HT-29 (cell line): ENCODE measurements around the gene HLA-E. TPM values are rescaled to one million over a fixed set of nuclear protein-coding genes. Genes with fewer than 3 reads are reported as not detected.
"Not testable (repeated sequence)": the region's sequence is repeated elsewhere in the genome, so short reads cannot be mapped to it uniquely, and the experiment has no call there.

ENCODE experiments used
- DNase-seq: peaks from one replicate; pipeline ENCODE4 v3.0.0-alpha.2; 2015; ENCODE audit warnings: low spot score
- total RNA-seq: library from RNA; depleted of rRNA; stranded (reverse); fragments of >200 nt; shearing (Covaris generic); gene quantifications from 2 replicates; pipeline ENCODE4 v1.2.3, GENCODE V29; 2014; rRNA removed

The HLA-E gene
- 99.5 and 117 TPM in 2 replicates for total RNA-seq

DNA sequence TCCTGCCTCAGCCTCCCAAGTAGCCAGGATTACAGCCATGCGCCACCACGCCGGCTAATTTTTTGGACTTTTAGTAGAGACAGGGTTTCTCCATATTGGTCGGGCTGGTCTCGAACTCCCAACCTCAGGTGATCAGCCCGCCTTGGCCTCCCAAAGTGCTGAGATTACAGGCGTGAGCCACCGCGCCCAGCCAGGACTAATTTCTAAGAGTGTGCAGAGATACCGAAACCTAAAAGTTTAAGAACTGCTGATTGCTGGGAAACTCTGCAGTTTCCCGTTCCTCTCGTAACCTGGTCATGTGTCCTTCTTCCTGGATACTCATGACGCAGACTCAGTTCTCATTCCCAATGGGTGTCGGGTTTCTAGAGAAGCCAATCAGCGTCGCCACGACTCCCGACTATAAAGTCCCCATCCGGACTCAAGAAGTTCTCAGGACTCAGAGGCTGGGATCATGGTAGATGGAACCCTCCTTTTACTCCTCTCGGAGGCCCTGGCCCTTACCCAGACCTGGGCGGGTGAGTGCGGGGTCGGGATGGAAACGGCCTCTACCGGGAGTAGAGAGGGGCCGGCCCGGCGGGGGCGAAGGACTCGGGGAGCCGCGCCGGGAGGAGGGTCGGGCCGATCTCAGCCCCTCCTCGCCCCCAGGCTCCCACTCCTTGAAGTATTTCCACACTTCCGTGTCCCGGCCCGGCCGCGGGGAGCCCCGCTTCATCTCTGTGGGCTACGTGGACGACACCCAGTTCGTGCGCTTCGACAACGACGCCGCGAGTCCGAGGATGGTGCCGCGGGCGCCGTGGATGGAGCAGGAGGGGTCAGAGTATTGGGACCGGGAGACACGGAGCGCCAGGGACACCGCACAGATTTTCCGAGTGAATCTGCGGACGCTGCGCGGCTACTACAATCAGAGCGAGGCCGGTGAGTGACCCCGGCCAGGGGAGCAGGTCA is at the start of gene HLA-E:
HLA-E (plus strand) TSS at position 429 of the 945 bp plus-strand sequence; CDS start at position 452, 23 bp downstream.
- peak; percentile 99 for DNase-seq

DNA sequence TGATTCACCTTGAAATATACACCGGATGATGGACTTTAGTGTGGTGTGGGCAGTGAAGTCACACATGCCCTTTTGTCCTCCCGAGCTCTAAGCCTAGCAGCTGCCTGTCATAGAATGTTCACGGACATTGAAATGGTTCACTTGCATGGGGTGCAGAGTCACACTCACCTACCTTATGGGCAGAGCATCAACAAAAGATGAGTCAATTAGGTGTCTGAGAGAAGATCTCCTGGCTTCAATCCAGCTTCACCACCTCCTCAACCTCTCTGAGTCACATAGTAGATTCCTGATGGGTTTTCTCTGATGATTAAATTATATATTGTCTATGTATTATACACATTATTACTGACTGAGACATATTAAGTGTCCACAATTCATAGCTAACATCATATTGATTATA is 48.1 kb upstream of the HLA-E start:
- DNase-seq, result no peak

DNA sequence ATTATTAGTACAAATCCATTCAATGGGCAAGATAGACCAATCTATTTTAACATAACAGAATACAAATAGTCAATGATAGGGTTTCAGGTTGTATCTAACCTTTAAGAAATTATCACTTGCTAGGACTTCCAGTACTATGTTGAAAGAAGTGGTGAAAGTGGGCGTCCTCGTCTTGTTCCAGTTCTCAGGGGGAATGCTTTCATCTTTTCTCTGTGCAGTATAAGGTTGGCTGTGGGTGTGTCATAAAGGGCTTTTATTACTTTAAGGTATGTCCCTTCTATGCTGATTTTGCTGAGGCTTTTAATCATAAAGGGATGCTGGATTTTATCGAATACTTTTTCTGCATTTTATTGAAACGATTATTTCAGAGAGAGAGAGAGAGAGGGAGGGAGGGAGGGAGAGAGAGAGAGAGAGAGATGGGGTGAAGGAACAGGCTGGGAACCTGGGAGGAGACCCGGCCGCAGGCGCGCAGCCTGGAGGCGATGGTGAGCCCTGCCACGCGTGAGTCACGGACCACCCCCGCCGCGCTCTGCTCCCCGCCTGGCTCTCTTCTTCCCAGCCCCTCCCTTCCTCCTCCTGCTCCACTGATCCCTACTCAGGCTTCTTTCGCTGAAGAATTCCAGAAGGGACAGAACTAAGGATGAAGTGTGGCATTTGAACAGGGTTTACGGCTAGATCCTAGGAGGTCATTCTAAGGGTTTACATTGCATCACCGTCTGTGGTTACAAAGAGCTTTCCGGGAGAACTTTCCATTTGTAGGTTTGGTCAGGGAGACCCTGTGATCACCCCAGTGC is 45.5 kb upstream of the HLA-E start:
- DNase-seq, result no peak

DNA sequence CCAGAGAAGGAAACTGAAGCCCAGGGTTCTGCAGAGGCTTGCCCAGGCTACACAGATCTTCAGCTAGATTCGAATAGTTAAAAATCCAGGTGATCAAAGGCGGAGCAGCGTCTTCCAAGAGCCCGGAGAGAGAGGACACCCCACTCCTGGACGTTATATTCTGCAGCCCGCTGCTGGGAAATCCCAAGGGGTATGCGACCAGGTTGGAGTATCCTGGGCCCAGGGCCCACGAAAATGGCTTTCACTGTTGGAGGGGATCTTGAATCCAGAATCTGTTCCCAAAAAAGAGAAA is 44.9 kb upstream of the HLA-E start:
- DNase-seq, result no peak

DNA sequence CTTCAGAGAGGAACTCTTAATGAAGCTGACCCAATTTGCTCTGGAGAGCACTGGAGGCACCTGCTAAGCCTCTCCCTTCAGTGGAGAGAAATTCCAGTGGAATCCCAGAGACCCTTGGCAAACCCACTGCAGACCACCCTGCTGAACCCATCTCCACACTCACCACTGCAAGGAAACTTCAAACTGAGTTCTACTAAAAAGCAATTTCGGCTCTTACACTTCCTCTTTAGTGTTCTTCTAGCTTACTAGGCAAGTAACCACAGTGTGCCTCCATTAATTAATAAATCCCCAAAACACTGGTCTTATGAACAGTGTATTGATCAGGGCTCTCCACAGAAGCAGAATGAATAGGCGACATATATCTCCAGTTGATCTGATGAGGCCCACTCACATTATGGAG is 43.0 kb upstream of the HLA-E start:
- no peak for DNase-seq

DNA sequence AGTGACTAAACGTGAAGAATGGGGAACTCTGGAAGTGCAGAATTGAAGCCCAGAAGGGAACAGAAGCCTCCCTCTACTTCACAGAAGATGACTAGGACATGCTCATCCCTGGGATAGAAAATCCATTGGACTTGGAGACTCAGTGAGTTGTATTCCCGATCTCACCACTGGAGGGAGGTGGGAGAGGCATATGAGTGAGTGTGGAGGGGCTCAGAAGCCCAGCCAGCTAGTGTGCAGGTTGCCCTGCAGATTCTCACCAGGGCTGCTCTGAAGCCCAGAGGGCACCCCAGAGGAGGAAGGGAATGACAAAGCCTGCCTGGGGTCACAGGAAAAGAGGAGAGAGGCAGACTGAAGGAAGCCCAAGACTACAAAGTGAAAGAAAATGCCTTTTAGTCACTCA is 42.1 kb upstream of the HLA-E start:
- peak; percentile 44 for DNase-seq

DNA sequence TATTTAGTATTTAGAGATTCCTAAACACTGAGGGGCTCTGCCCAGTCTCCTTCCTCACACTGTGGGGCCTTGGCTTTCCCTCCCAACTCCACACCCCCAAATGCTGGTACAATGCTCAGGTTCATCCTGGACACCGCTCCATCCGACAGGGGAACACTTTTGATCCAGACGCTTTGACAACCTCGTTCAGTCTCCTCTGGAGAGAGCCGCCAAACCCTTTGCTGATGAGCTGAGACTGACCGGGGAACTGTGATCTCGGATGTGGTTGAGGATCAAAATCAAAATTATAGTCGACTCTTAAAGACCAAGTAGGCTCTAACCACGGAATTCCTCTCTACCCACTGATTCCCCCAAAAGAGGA is 38.8 kb upstream of the HLA-E start:
- no peak for DNase-seq

DNA sequence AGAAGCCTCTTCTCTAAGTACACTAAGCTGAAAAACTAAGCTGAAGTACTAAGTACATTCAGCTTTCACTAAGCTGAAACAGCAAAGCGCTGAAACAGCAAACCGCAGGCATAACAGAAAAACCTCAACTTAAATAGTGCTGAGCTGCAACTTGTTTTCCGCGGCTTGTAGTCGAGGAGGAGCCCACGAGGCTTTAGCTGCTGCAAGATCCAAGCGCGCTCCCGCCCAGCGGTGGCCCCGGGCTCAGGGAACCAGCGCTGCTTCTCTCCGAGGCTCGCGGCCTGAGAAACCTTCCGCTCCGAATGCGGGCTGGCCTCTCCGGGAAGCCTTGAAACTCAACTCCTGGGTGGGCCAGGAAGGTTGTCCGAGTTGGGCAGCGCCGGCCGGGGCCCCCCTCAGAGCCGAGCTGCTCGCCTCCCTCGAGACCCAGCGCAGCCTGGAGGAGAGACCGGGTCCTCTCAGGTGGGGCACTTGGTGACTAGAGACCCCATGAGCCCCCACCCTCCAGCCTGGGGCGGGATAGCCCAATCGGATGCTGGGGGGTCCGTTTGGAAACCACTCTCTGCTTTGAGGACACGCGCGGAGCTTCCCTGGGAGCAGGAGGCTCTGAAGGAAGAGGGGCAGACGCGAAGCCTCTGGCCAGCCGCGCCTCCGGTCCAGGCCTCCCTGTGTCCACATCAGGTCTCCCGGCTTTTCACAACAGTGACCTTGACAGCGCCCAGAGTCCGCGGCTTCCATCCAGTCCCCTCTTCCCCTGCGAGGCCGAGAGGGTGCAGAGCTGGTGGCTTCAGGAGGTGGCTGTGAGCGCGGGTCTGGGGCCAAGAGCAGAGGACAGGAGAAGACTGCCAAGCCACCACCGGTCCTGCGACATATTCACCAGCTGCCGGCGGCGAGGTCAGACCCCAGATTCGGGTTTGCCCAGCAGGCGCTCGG is 38.1 kb upstream of the HLA-E start:
- no peak for DNase-seq

DNA sequence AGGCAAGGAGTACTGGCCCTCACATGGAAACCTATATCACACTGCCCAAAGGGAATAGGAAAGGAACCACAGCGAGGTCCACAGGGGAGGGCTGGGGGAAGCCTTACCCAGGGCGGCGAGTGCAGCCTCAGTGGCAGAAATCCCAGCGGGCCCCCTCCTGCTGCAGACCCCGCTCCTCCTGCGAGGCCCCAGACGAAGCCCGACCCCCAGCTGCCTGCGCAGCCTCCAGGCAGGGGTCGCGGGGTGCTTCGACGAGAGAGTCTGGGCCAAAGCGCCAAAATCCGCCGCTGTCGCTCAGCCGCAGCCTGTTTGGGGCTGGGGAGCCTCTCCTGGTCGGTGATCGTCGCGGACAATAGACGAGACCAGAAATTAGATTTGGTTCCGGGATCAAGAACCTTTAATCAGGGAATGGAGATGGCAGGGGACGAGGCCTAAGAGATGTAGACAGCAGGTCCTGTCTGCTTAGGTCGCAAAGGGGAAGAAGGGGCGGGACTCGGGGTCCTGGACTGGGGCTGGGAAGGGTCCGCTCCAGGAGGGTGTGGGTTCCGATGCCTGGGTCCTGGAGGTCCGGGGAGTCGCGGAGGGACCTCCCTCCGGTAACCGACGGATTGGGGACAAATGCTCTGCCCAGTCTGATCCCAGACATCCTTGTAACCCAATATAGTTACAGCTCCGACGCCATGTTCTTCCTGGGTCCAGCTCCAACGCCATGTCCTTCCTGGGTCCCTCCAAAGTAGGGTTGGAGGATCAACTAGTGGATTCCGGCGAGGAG is 36.4 kb upstream of the HLA-E start:
- no peak for DNase-seq

DNA sequence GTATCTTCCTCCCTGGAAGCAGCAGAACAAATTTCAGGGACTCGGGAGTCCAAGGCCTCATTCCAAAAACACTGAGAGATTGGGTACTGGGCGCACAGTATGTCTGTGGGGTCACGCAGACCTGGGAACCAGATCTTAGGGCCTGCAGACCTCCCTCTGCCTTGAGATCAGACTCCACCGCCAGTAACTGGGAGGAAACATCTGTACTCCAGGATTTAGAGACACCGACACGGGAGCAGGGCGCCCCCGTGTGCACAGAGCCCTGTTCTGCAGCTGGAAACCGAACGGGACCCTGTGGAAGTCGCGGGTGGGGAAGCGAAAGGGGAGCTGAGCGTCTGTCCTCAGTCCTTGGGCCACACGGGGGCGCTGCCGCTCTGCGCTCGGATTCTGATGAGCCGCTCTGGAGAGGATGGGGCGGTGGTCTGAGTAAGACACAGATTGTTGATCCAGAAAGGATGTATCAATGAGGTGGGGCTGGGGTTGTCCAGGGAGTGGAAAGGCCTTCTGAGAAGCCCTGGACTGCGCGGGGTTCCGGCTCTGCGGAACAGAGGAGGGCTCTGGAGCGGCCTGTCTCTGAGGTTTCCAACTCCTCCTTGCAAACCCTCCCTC is 35.7 kb upstream of the HLA-E start:
- peak; percentile 91 for DNase-seq

DNA sequence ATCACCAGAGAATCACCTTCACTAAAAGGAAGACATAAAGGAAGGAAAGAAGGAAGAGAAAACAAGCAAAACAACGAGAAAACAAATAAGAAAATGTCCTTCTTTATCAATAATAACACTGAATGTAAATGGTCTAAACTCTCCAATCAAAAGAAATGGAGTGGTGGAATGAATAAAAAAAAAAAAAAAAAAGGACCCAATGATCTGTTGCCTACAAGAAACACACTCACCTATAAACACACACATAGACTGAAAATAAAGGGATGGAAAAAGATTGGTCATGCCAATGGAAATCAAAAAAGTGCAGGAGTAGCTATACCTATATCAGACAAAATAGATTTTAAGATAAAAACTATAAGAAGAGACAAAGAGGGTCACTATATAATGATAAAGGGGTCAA is 30.2 kb upstream of the HLA-E start:
- DNase-seq, result no peak

DNA sequence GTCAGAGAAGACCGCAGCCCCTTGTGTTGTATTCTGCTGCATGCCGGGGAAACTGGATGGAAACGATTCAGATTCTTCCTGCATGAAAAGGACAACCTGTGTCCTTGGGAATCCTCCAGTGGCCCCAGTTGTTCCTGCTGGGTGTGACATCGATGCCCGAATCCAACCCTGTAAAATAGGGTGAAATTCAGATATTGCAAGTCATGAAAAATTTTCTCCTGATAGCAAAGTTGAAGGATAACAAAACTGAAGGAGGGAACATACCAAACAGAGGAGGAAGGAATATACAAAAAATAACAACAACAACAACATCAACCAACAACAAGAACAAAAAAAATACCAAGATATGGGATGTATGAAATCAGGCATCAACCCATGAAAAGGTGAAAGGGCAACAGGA is 28.3 kb upstream of the HLA-E start:
- no peak for DNase-seq

DNA sequence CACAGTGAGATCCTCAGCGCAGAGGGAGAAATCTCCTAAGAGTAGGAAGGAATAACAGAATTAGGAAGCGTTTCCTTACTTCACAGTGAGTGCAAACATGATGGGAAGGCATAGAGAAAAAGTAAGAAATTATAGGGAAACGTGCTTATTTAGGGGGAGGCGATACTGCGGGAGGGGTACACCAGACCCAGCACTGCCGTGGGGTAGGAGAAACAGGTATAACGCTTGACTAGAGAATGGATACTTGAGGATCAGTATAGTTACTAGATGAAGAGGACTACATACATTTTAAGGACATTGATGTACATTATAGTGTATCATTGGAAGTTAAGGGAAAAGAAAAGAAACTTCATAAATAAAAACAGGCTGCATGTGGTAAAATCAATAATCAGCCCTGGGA is 26.8 kb upstream of the HLA-E start:
- no peak for DNase-seq

DNA sequence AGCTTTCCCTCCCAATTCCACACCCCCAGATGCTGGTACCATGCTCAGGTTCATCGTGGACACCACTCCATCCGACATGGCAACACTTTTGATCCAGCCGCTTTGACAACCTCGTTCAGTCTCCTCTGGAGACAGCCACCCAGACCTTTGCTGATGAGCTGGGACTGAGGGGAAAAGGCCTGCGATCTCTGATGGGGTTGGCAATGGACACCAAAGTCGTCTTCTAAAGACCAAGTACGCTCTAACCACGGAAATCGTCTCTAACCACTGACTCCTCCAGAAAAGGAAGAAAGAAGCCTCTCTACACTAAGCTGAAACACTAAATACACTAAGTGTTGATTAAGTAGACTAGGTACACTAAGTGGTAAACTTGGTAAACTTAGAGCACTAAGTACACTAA is 26.1 kb upstream of the HLA-E start:
- DNase-seq, result no peak

DNA sequence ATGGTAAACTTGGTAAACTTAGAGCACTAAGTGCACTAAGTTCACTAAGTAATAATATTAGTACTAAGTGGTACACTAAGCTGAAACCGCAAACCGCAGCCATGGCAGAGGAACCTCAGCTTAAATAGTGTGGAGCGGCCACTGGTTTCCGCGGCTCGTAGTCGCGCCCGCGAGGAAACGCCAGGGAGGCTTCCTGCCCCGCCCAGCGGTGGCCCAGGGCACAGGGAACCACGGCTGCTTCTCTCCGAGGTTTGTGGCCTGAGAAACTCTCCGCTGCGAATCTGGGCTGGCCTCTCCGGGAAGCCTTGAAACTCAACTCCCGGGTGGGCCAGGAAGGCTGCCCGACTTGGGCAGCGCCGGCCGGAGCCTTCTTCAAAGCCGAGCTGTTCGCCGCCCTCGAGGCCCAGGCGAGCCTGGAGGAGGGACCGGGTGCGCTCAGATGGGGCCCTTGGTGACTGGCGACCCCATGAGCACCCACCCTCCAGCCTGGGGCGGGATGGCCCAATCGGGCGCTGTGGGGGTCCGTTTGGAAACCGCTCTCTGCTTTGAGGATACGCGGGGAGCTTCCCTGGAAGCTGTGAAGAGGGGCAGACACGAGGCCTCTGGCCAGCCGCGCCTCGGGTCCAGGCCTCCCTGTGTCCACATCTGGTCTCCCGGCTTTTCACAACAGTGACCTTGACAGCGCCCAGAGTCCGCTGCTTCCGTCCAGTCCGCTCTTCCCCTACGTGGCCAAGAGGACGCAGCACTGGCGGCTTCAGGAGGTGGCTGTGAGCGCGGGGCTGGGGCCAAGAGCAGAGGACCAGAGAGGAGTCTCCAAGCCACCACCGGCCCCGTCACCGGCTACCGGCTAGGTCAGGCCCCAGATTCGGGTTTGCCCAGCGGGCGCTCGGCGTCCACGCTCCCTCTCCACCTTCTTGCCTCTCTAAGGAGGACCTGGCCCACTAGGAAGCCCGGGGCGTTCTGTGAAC is 25.4 kb upstream of the HLA-E start:
- DNase-seq, result no peak

DNA sequence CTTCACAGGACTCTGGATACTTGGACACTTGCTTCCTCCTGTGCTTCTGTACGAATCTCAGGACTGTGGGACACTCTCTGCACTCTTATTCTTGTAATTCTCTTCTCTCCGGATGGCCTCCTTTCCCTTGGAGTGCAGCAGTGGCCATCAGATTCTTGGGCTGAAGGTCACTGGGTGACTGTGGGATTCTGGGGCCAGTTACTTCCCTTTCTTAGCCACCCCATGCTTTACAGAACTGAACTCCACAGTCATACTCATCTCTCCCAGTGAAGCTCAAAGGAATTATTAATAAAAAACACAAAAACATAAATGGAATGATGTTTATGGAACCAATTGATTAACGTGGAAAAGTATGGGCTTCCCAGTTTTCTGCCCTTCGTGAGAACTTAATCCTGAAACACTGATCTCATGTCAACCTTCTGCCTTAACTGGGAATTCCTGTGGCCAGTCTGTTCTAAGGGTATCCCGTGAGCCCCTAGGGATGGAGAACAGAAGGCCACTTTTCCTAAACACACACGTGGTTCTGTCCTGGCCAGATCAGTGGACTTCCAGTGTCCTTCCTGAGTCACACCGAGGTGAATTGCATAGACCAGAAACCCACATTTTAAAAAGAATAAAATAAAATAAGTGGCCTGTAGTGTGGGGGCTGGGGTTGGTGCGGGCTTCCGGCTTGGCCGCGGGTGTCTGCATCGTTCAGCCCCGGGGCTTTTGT is 23.6 kb upstream of the HLA-E start:
- DNase-seq, result no peak

DNA sequence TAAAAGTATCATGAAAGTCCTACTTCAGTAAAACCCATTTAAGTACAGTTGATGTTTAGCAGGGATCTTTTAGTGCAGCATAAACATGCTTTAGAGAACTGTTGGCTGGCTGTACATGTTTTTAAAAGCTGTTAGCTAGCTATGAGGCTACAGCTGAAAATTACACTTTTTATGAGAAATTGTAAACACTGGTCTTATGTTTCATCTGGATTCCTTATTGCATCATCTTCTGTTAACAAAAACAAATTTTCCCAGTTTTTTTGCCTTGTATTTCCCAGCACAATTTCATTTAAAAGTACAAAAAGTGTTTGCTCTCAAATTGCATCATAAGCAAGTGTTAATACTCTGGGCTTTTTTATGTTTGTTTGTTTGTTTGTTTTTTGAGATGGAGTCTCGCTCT is 18.3 kb upstream of the HLA-E start:
- no peak for DNase-seq

DNA sequence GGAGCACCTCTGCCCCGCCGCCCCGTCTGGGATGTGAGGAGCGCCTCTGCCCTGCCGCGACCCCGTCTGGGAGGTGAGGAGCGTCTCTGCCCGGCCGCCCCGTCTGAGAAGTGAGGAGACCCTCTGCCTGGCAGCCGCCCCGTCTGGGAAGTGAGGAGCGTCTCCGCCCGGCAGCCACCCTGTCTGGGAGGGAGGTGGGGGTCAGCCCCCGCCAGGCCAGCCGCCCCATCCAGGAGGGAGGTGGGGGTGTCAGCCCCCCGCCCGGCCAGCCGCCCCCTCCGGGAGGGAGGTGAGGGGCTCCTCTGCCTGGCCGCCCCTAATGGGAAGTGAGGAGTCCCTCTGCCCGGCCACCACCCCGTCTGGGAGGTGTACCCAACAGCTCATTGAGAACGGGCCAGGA is 14.2 kb upstream of the HLA-E start:
- not testable (repeated sequence) for DNase-seq
